Measurements from ENCODE around the gene RBP3. TPM values are rescaled to one million over a fixed set of nuclear protein-coding genes. Genes with fewer than 3 reads are reported as not detected.

The RBP3 gene
- total and polyA plus RNA-seq, 4 experiments from 2014 or later = not detected

GRCh38 chr10:47310090-47310505 is 38.1 kb upstream of the RBP3 start:
- H3K4me1 ChIP-seq (ENCODE audit: insufficient read depth, low read length) = peaks cover 32% of the 10 kb centered on the region
- no peaks in the 10 kb centered on the region for H3K27me3 ChIP-seq (ENCODE audit: insufficient read depth, low read length)
- H3K36me3 Mint-ChIP-seq = no peaks in the 10 kb centered on the region
- ChIA-PET POLR2A (ENCODE audit: partially characterized antibody) (interaction anchor here (1.7 to 4.1 kb wide), 5 partner anchors 32 to 265 kb away, joined by 4 to 39 read pairs (median 11); no protein-coding TSS in a partner anchor), CTCF (ENCODE audit: partially characterized antibody) (interaction anchor here (2.2 to 7.7 kb wide), 5 partner anchors 13 to 285 kb away, joined by 10 to 244 read pairs (median 21); no protein-coding TSS in a partner anchor)
- intact Hi-C loops (cut with micrococcal nuclease) = loop anchor here (2.0 kb wide), 1 partner anchor 49 kb away; no protein-coding TSS in a partner anchor
- no peaks in the 10 kb centered on the region for H3K36me3 ChIP-seq (ENCODE audit: insufficient read depth, low read length)
- no peak overlapping the region for H3K4me3 ChIP-seq (ENCODE audit: low read length in 2 of 2)
- no peak for DNase-seq
- H3K9me3 ChIP-seq (ENCODE audit: control insufficient read depth in 1 of 2, low read length in 2 of 2) = no peaks in the 10 kb centered on the region
- H3K9me3 Mint-ChIP-seq = no peaks in the 10 kb centered on the region
- H3K4me3 Mint-ChIP-seq = no peak overlapping the region
- H3K27me3 Mint-ChIP-seq = no peaks in the 10 kb centered on the region
- H3K4me1 Mint-ChIP-seq = peaks cover 21 to 47% (median 34%) of the 10 kb centered on the region in 4 donors
- H3K27ac Mint-ChIP-seq = no peak overlapping the region
- H3K27ac ChIP-seq (ENCODE audit: low read depth, low read length) = no peak overlapping the region

GRCh38 chr10:47311193-47311931 is 36.8 kb upstream of the RBP3 start:
- CTCF ChIA-PET (ENCODE audit: partially characterized antibody) = interaction anchor here (0.6 to 7.7 kb wide), 34 partner anchors 8 to 317 kb away, joined by 3 to 244 read pairs (median 6); partner anchors contain the start of gene GDF2
- Histone ChIP-seq H3K36me3 (ENCODE audit: insufficient read depth, low read length) (no peaks in the 10 kb centered on the region), H3K27ac (ENCODE audit: low read depth, low read length) (peak overlapping the region; percentile 27), H3K4me1 (ENCODE audit: insufficient read depth, low read length) (peaks cover 32% of the 10 kb centered on the region), H3K4me3 (ENCODE audit: low read length in 2 of 2) (no peak overlapping the region), H3K9me3 (ENCODE audit: control insufficient read depth in 1 of 2, low read length in 2 of 2) (no peaks in the 10 kb centered on the region), H3K27me3 (ENCODE audit: insufficient read depth, low read length) (no peaks in the 10 kb centered on the region)
- no peaks in the 10 kb centered on the region for H3K9me3 Mint-ChIP-seq
- intact Hi-C loops (cut with micrococcal nuclease) = loop anchor here (1.0 to 2.0 kb wide), 2 partner anchors 51 to 146 kb away; no protein-coding TSS in a partner anchor
- POLR2A ChIA-PET (ENCODE audit: partially characterized antibody) = interaction anchor here (0.8 to 4.1 kb wide), 14 partner anchors 9 to 287 kb away, joined by 3 to 39 read pairs (median 4); no protein-coding TSS in a partner anchor
- peak; percentile 66 to 76 (median 74) for DNase-seq
- H3K4me1 Mint-ChIP-seq = peaks cover 21 to 43% (median 31%) of the 10 kb centered on the region in 4 donors
- peak overlapping the region; percentile 48 to 80 (median 68) for H3K4me3 Mint-ChIP-seq
- no peaks in the 10 kb centered on the region for H3K27me3 Mint-ChIP-seq
- H3K27ac Mint-ChIP-seq = peak overlapping the region; percentile 81 to 87 (median 84)
- no peaks in the 10 kb centered on the region for H3K36me3 Mint-ChIP-seq

- CTCF ChIA-PET (ENCODE audit: partially characterized antibody) = interaction anchor here (0.6 to 7.7 kb wide), 38 partner anchors 9 to 319 kb away, joined by 3 to 244 read pairs (median 5); partner anchors contain the start of gene GDF2
- Histone ChIP-seq H3K9me3 (ENCODE audit: control insufficient read depth in 1 of 2, low read length in 2 of 2) (no peaks in the 10 kb centered on the region), H3K36me3 (ENCODE audit: insufficient read depth, low read length) (no peaks in the 10 kb centered on the region), H3K4me1 (ENCODE audit: insufficient read depth, low read length) (peaks cover 32% of the 10 kb centered on the region), H3K27me3 (ENCODE audit: insufficient read depth, low read length) (no peaks in the 10 kb centered on the region), H3K4me3 (ENCODE audit: low read length in 2 of 2) (no peak overlapping the region), H3K27ac (ENCODE audit: low read depth, low read length) (peak overlapping the region; percentile 27)
- POLR2A ChIA-PET (ENCODE audit: partially characterized antibody) = interaction anchor here (0.8 to 4.1 kb wide), 14 partner anchors 10 to 288 kb away, joined by 3 to 39 read pairs (median 4); no protein-coding TSS in a partner anchor
- Mint-ChIP-seq H3K4me3 (peak overlapping the region; percentile 48 to 80 (median 68)), H3K9me3 (no peaks in the 10 kb centered on the region), H3K27ac (peak overlapping the region; percentile 81 to 87 (median 84)), H3K4me1 (peaks cover 17 to 37% (median 27%) of the 10 kb centered on the region in 4 donors), H3K27me3 (no peaks in the 10 kb centered on the region), H3K36me3 (no peaks in the 10 kb centered on the region)
- intact Hi-C loops (cut with micrococcal nuclease) = loop anchor here (1.0 to 2.0 kb wide), 5 partner anchors 12 to 288 kb away; partner anchors contain the start of gene GDF10
- DNase-seq = peak; percentile 75 to 84 (median 79)
These were observed 36.1 kb upstream of the RBP3 start for GRCh38 chr10:47311932-47312662.

GRCh38 chr10:47312663-47312995 is 35.5 kb upstream of the RBP3 start:
- no peak for DNase-seq
- ChIA-PET CTCF (ENCODE audit: partially characterized antibody) (interaction anchor here (0.7 to 7.7 kb wide), 15 partner anchors 10 to 319 kb away, joined by 3 to 244 read pairs (median 6); partner anchors contain the start of gene GDF2), POLR2A (ENCODE audit: partially characterized antibody) (interaction anchor here (1.4 to 4.1 kb wide), 3 partner anchors 10 to 265 kb away, joined by 4 to 39 read pairs (median 26); no protein-coding TSS in a partner anchor)
- Mint-ChIP-seq H3K36me3 (no peaks in the 10 kb centered on the region), H3K27me3 (no peaks in the 10 kb centered on the region), H3K9me3 (no peaks in the 10 kb centered on the region), H3K27ac (peak overlapping the region in 1 of 7 donors; percentile 22), H3K4me1 (peaks cover 16 to 37% (median 25%) of the 10 kb centered on the region in 4 donors), H3K4me3 (no peak overlapping the region)
- Histone ChIP-seq H3K36me3 (ENCODE audit: insufficient read depth, low read length) (no peaks in the 10 kb centered on the region), H3K4me3 (ENCODE audit: low read length in 2 of 2) (no peak overlapping the region), H3K27me3 (ENCODE audit: insufficient read depth, low read length) (no peaks in the 10 kb centered on the region), H3K9me3 (ENCODE audit: control insufficient read depth in 1 of 2, low read length in 2 of 2) (no peaks in the 10 kb centered on the region), H3K27ac (ENCODE audit: low read depth, low read length) (no peak overlapping the region), H3K4me1 (ENCODE audit: insufficient read depth, low read length) (peaks cover 32% of the 10 kb centered on the region)
- intact Hi-C loops (cut with micrococcal nuclease) = loop anchor here (1.0 to 2.0 kb wide), 3 partner anchors 12 to 288 kb away; partner anchors contain the start of gene GDF10

- H3K4me3 ChIP-seq (ENCODE audit: low read length in 2 of 2) = no peak overlapping the region
These were observed 33.7 kb upstream of the RBP3 start for GRCh38 chr10:47314416-47314970.

GRCh38 chr10:47315421-47315820 is 32.7 kb upstream of the RBP3 start:
- H3K27ac ChIP-seq (ENCODE audit: low read depth, low read length) = no peak overlapping the region
- ChIA-PET POLR2A (ENCODE audit: partially characterized antibody) (no interaction called here), CTCF (ENCODE audit: partially characterized antibody) (interaction anchor here (0.9 to 7.7 kb wide), 4 partner anchors 25 to 290 kb away, joined by 3 to 244 read pairs (median 52); no protein-coding TSS in a partner anchor)
- Mint-ChIP-seq H3K27ac (no peak overlapping the region), H3K27me3 (peaks cover 0 to 3% of the 10 kb centered on the region in 2 donors), H3K4me1 (peaks cover 15 to 20% (median 17%) of the 10 kb centered on the region in 4 donors), H3K4me3 (no peak overlapping the region), H3K9me3 (no peaks in the 10 kb centered on the region), H3K36me3 (no peaks in the 10 kb centered on the region)
- no peaks in the 10 kb centered on the region for H3K27me3 ChIP-seq (ENCODE audit: insufficient read depth, low read length)
- no peaks in the 10 kb centered on the region for H3K36me3 ChIP-seq (ENCODE audit: insufficient read depth, low read length)
- H3K4me1 ChIP-seq (ENCODE audit: insufficient read depth, low read length) = peaks cover 21% of the 10 kb centered on the region
- intact Hi-C loops (cut with micrococcal nuclease) = no loop called here
- H3K9me3 ChIP-seq (ENCODE audit: control insufficient read depth in 1 of 2, low read length in 2 of 2) = no peaks in the 10 kb centered on the region
- no peak for DNase-seq
- H3K4me3 ChIP-seq (ENCODE audit: low read length in 2 of 2) = no peak overlapping the region

More at GRCh38 chr10:47314416-47314970, 33.7 kb upstream of the RBP3 start:
- ChIA-PET CTCF (ENCODE audit: partially characterized antibody) (interaction anchor here (0.5 to 7.7 kb wide), 7 partner anchors 9 to 289 kb away, joined by 3 to 244 read pairs (median 5); no protein-coding TSS in a partner anchor), POLR2A (ENCODE audit: partially characterized antibody) (no interaction called here)
- Mint-ChIP-seq H3K36me3 (no peaks in the 10 kb centered on the region), H3K27ac (no peak overlapping the region), H3K4me3 (no peak overlapping the region), H3K4me1 (peaks cover 15 to 25% (median 20%) of the 10 kb centered on the region in 4 donors), H3K27me3 (peaks cover 0 to 3% of the 10 kb centered on the region in 2 donors), H3K9me3 (no peaks in the 10 kb centered on the region)
- intact Hi-C loops (cut with micrococcal nuclease) = no loop called here
- no peaks in the 10 kb centered on the region for H3K36me3 ChIP-seq (ENCODE audit: insufficient read depth, low read length)
- no peak overlapping the region for H3K27ac ChIP-seq (ENCODE audit: low read depth, low read length)
- DNase-seq = no peak
- H3K4me1 ChIP-seq (ENCODE audit: insufficient read depth, low read length) = peaks cover 30% of the 10 kb centered on the region
- no peaks in the 10 kb centered on the region for H3K9me3 ChIP-seq (ENCODE audit: control insufficient read depth in 1 of 2, low read length in 2 of 2)
- no peaks in the 10 kb centered on the region for H3K27me3 ChIP-seq (ENCODE audit: insufficient read depth, low read length)

All from CD4-positive, alpha-beta memory T cell (primary cell).